SK-MEL-5 (cell line): ENCODE data around the gene ARSJ. TPM values are rescaled to one million over a fixed set of nuclear protein-coding genes. Genes with fewer than 3 reads are reported as not detected.

ENCODE experiments used
- DNase-seq: peaks from one replicate; pipeline ENCODE4 v3.0.0-alpha.2; 2016; ENCODE audit warnings: low read depth, low spot score
- in situ Hi-C: cut with HindIII; loops from 2 replicates; pipeline ENCODE4 v1.10.0; 2016; ENCODE audit warnings: low sequenced_read_pairs, high pct_unique_total_duplicates, low pct_unique_long_range_greater_than_20kb
- total RNA-seq: library from RNA; depleted of rRNA; stranded (reverse); fragments of >200 nt; shearing (Covaris generic); gene quantifications from 2 replicates; pipeline ENCODE4 v1.2.3, GENCODE V29; 2014

Gene ARSJ
- total RNA-seq, 1 experiment from 2014 or later, result 2.9 TPM

DNA sequence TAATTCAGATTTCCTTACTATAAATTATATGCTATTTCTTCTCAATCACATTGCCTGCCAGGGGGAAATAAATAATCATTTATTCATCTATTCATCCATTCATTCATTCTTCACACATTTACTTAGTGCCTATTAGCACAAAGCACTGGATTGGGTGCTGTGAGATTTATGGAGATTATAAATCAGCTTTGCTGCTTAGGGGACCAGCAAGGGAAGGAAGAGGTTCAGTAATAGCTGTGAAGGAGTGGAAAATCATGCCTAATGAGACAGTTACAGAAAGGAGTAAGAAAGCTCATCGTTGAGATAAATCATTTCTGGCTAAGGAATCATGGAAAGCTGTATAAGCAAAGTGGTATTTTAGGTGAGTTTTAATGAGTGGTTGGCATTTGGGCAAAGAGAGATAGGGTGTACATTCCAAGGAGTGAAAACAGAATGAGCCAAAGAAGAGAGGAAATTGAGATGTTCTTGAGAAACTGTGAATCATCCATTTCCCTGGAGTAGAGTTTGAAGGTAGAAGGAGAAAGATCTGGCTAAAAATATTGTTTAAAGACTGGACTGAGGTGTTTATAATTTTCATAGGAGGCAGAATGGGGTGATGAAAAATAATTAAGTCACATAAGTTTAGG is 9.6 kb downstream of the ARSJ start:
- DNase-seq, result no peak
- in situ Hi-C loops, result no loop called here

- in situ Hi-C loops, result no loop called here
- no peak for DNase-seq
These were observed 11.0 kb downstream of the ARSJ start for GRCh38 chr4:113968473-113968872.

GRCh38 chr4:113967687-113968086 is 11.8 kb downstream of the ARSJ start:
- DNase-seq, result no peak
- in situ Hi-C loops, result no loop called here

GRCh38 chr4:113962719-113963265 is 16.7 kb downstream of the ARSJ start:
- no peak for DNase-seq
- in situ Hi-C loops, result no loop called here

- in situ Hi-C loops, result no loop called here
- DNase-seq, result no peak
These were observed 17.5 kb downstream of the ARSJ start for GRCh38 chr4:113962016-113962347.

DNA sequence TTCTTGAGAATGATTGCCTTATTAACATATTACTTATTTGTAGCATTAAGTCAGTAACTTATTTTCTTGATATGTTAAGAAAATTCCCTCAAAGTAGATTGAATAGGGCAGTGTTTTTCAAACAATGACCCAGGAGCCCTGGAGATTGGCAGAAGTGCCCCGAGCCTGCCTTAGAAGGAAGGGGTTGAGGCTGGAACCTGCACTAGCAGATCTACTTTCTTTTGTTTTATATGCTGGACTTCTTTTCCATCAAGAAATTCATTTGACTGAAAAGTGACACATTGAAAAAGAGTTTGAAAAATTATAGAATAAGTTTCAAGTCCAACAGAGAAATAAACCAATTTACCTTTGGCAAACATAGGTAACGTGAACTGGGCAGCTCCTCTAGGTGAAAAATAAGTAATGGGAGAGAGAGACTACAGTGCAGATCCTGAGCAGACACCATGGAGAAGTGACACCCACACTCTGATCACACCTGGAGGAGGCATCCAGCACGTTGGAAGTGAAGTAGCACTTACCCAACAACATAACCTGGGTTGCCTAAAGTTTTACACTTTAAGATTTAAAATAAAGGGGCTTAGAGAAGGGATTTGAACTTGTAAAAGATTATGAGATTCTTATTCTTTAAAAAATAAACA is 18.6 kb downstream of the ARSJ start:
- in situ Hi-C loops, result no loop called here

DNA sequence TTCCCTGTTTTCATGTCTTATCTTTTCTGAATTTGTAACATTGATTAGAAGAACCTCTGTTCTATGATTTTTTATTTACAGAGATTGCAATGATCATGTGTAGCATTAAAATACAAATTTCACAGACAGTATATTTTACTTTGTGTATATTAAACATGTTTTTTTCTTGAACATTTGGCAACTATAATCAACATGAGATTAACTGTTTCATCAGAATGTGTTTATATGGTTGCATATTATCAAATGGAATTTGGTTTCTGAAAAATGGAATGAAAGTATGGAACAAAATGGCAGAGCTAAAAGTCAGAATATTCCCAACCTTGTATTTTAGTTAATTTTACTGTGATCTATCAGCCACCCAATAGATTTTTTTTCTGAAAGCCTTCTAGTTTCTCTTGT is 19.9 kb downstream of the ARSJ start:
- in situ Hi-C loops, result no loop called here
- DNase-seq, result no peak

More for the DNA sequence above, 18.6 kb downstream of the ARSJ start:
- no peak for DNase-seq

- in situ Hi-C loops, result no loop called here
- peak; percentile 51 for DNase-seq
These were observed 20.5 kb downstream of the ARSJ start for GRCh38 chr4:113958766-113959538.

- in situ Hi-C loops, result no loop called here
- no peak for DNase-seq
These were observed 21.5 kb downstream of the ARSJ start for GRCh38 chr4:113957956-113958355.

GRCh38 chr4:113955948-113956347 is 23.5 kb downstream of the ARSJ start:
- in situ Hi-C loops, result no loop called here
- DNase-seq, result no peak

DNA sequence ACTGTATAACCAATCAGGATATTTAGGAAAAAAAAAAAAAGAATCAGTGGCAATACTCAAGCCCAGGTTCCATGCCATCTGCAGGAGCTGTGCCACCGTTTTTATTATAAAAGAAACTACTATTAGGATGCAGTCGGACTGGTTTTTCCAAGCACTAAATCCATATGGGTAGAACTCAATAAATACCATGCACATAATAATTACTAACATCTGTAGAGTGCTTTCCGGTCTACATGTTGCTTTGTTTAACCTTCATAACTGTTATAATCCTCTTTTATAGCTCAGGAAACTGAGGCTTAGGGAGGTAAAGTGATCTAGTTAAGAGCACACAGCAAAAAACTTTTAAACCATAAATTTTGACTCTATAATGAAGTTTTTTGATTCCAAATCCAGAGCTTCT is 24.0 kb downstream of the ARSJ start:
- DNase-seq, result no peak

GRCh38 chr4:113953888-113954287 is 25.6 kb downstream of the ARSJ start:
- no peak for DNase-seq
- in situ Hi-C loops, result no loop called here

More for the DNA sequence above, 24.0 kb downstream of the ARSJ start:
- in situ Hi-C loops, result no loop called here

DNA sequence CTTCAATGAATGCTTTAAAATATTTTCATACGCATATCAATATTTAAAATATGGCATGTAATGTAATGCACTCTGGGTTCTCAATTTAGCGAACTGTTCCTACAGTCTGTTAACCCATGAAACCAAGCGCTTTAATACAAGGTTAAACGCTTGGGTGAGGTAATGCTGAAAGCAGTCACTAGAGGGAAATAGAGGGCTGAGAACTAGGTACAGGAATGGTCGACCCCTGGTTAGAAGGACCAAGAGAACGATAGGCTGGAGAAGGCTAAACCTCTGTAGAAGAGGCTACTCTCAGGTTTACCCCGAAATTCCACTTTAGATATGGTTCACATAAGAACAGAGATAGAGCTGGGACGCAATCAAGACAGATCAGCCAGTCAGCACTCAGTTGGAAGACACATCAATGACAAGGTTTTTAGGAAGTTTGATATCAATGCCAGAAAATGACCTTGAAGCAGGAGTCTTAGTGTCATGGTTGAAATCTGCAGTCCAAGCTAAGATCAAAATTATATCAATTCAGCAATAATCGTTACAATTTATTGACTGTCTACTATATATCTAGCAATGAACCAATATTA is 26.9 kb downstream of the ARSJ start:
- in situ Hi-C loops, result no loop called here
- DNase-seq, result peak; percentile 80

- DNase-seq, result no peak
- in situ Hi-C loops, result no loop called here
These were observed 28.2 kb downstream of the ARSJ start for GRCh38 chr4:113951263-113951662.

- no peak for DNase-seq
- in situ Hi-C loops, result no loop called here
These were observed 29.2 kb downstream of the ARSJ start for GRCh38 chr4:113950207-113950606.

DNA sequence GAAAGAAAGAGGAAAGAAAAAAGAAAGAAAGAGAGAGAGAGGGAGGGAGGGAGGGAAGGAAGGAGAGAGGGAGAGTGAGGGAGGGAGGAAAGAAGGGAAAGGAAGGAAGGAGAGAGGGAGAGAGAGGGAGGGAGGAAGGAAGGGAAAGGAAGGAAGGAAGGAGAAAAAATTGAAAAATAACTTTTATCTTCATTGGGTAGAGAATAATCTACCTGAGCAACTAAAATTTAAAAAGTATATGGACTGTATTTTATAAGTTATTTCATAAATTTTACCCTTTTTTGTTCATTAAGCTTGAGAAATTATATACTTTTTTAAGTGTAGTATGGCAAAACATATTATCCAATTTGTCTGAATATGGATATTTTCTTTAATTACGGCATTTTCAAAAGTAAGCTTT is 32.0 kb downstream of the ARSJ start:
- in situ Hi-C loops, result no loop called here
- DNase-seq, result no peak

DNA sequence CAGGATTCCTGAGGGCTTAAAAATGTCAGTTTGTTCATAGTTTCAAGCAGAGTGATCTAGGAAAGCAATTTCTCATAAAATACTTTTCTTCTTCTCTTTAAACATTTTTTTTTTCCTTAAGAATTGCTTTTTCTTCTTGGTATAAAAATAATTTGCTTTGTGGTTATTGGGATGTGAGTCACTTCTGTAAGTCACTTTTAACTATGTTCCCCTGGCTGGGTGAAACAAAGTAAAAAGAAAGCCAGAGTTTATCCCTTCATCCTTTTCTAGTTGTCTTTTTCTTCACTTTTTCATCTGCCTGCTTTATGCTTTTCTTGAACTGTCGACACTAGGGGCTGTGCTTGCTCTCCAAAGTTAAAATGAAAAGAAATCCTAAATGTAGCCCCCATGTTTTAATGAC is 33.5 kb downstream of the ARSJ start:
- in situ Hi-C loops, result no loop called here
- no peak for DNase-seq

- in situ Hi-C loops, result no loop called here
- no peak for DNase-seq
These were observed 35.6 kb downstream of the ARSJ start for GRCh38 chr4:113943863-113944262.
